HG03135 (cell line): Measurements from ENCODE around the gene THSD7A.
"Not testable (repeated sequence)": the region's sequence is repeated elsewhere in the genome, so short reads cannot be mapped to it uniquely, and the experiment has no call there.

Experiments used
- ATAC-seq: cut with Tn5 transposase; IDR thresholded peaks from one replicate; pipeline ENCODE4 v1.9.1; 2021; ENCODE audit warnings: mild to moderate bottlenecking, moderate library complexity; ENCODE audit not compliant: unreplicated experiment

The THSD7A gene

DNA sequence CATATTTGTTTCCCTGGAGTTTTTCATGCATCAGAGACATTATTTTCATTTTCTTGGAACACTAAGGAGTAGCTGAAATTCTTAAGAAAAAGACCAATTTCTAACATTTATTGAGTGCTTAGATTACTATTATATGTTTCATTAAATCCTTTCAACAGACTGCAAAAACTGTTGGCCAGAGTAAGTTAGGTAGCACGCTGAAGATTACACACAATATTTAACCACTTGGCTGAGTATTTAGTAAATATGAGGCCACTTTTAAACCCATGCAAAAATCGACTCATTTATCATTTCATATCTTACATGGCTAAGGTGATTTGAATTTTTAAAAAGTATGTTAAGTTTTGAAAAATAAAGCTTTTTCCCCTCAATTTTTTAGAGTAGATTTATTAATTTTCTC, 358.8 kb downstream of the THSD7A start:
- no peak for ATAC-seq

DNA sequence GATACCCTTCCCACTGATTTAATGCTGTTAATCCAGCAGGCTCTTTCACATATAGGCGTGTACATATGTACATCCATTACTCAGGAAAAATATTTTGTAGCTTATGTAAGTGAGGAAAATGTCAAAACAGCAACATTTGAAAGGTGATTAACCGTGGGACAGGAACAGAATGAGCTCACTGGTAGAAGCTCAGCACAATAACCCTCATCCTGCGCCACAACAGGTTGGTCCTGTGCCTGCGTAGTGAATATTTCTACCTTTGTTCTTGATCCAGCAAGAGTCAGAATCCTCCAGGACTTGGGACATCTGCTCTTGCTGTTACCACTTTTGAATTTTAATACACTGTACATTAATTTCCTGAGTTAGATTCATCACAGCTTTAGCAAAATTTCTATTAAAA, 359.4 kb downstream of the THSD7A start:
- ATAC-seq: no peak

DNA sequence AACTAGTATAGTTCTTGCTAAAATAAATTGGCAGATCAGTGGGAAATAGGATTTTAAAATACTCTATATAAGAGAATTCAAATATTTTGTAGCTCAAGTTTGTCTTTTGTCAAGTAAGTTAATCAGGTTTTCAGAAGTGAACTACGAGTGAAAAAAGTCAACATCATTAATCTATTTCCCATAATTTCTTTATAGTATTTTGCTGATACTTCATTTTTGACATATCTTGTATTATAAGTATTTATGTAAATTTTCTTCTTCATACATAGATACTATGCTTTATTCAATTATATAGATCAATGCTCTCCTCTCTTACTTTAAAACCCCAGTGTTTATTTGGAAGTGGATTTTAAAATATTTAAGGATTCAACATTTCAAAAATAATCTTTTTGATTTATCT, 360.7 kb downstream of the THSD7A start:
- ATAC-seq: no peak

GRCh38 chr7:11469028-11469745, 362.8 kb downstream of the THSD7A start:
- no peak for ATAC-seq

GRCh38 chr7:11466517-11467105, 365.4 kb downstream of the THSD7A start:
- ATAC-seq: no peak

DNA sequence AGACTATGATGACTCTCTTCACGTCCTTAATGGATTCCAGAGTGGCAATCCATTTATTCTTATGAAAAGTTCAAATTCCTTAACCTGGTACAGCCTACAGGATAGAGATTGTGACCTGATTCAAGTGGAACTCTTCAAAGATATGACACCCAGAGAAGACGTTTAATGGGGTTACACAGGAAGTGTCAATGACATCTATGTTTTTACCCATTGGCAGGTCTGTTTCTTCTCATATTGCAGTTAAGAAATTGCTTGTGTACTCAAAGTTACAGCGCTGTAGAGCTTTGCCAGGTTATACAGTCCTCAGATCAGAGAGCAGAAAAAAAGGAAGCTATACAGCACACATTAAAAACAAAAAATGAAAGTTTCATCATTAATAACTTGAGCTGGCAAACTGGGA, 367.4 kb downstream of the THSD7A start:
- no peak for ATAC-seq

GRCh38 chr7:11461946-11462345, 370.1 kb downstream of the THSD7A start:
- ATAC-seq: no peak

GRCh38 chr7:11458736-11459483, 373.1 kb downstream of the THSD7A start:
- no peak for ATAC-seq

- ATAC-seq: no peak
These were observed 374.6 kb downstream of the THSD7A start for GRCh38 chr7:11457419-11457818.

DNA sequence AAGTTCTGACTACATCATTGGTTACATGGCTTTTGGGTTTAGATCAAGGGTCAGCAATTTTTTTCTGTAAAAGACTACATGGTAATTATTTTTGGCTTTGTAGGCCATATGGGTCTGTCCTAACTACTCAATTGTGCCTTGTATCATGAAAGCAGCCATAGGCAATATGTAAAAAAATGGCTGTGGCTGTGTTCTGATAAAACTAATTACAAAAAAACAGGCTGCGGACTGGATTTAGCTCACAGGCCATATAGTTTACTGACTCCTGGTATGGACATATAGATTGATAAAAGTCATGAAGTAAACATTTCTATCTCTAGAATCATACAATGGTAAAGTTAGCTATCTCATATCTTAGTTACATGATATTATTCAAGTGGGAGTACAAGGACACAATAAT, 375.4 kb downstream of the THSD7A start:
- ATAC-seq: no peak

DNA sequence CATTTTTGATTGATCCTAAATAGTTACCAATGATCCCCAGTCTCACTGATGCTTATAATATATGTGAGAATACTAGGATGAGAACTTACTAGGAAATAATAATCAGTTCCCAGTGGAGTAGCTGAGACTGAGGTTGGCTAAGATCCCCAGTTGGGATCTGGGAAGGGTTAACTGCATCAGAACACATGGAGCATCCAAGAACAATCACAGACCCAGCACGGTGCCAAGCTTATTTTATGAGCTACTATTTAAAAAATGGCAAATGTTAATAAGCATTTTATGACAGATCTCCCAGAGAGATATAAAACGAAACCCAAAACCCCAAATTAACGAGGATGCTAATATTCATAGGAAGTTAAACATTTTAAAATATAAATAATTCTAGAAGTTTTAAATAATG, 379.5 kb downstream of the THSD7A start:
- ATAC-seq: no peak

- ATAC-seq: no peak
These were observed 381.7 kb downstream of the THSD7A start for GRCh38 chr7:11450281-11450680.

- ATAC-seq: no peak
These were observed 382.7 kb downstream of the THSD7A start for GRCh38 chr7:11449316-11449715.

DNA sequence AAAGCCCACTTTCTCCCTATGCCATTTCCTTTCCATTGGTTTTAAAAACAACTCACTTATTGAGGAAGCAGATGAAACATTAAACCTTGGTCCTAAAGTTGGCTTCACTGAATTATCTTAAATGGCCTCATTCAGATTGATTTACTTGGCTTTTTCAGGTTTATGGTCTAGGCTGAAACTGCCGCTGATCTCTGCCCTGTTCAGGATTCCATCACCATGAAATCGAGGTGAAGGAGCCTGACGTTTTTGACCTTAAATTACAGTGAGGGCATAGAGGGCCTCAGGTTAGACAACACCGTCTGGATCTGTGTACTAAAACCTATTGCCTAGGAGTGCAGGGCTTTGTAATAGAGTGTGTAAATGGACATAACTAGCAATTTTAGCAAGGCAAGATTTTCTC, 383.7 kb downstream of the THSD7A start:
- ATAC-seq: no peak

GRCh38 chr7:11447106-11447505, 384.9 kb downstream of the THSD7A start:
- no peak for ATAC-seq

GRCh38 chr7:11443934-11444333, 388.1 kb downstream of the THSD7A start:
- not testable (repeated sequence) for ATAC-seq

- ATAC-seq: no peak
These were observed 394.0 kb downstream of the THSD7A start for GRCh38 chr7:11437994-11438393.

DNA sequence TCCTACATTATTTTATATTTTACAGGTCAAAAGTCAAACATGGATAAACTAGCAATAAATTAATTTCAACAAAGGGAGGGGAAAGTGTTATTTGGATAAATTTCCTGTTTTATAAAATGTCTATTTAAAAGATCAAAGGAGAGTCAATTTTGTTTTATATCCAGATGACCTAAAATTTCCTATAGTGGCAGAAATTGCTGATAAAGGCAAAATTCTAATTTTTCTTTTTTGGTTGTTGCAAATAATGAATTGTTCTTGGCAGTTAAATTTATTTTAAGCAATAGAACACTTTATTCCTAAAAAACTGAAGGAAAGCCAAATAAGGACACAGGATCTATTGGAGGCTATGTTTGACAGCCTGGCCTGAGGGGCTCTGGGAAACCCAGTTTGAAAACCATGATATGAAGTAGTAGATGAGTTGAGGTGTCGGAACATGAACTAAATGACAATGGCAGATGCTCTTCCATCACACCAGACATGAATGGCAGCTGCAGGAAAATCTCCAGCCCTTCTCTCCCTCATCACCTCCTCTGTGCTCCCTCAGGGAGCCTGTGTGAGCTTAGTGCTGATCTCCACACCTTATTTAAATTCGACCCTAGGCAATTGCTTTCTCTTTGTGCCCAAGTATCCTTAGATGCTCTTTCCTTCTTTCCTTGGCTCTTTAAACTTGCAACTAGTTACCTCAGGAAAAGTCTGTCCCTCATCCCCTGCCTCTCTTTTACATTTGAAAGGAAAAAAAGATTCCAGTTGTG, 395.0 kb downstream of the THSD7A start:
- ATAC-seq: no peak

GRCh38 chr7:11436316-11436715, 395.7 kb downstream of the THSD7A start:
- no peak for ATAC-seq

DNA sequence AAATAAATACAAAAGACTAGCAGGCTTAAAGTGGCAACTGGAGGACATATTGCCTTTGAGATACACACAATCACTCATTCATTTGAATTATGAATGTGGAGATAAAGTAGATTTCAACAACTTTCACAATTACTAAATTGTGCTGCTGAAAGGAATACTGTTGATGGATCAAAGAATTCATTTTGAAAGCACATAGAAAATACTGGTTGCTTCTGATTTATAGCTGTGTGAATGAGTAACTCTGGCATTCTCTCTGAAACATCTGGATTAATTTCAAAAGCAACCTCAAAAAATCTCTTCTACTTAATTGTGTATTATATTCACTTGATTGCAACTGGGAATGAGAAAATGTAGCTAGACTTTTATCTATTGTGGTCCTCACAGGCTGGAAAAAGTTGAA, 397.6 kb downstream of the THSD7A start:
- ATAC-seq: no peak

DNA sequence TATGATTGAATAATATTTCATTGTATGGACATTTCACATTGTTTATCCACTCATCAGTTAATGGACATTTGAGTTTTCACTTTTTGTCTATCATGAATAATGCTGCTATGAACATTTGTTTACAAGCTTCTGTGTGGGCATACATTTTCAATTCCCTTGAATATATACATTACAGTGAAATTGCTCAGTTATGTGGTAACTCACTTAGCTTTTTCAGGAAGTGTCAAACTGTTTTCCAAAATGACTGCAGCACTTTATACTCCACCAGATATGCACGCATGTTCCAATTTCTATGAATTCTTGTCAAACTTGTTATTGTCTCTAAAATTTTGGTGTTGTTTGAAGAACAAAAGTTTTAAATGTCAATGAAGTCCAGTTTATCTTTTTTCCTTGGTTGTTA, 401.2 kb downstream of the THSD7A start:
- ATAC-seq: no peak
